Caco-2 (cell line): ENCODE measurements around the gene KDELR3. TPM values are rescaled to one million over a fixed set of nuclear protein-coding genes. Genes with fewer than 3 reads are reported as not detected.

Source experiments
- BruUV-seq: library from RNA; stranded (reverse); fragments of 400-500 nt; replicated peaks from 2 replicates; lab custom pipeline; 2021; lab: Mats Ljungman, UMichigan
- CTCF ChIA-PET: fragments of 300-600 bp; sonication (Branson Sonifier 250); formaldehyde crosslinking; loops from one replicate; lab custom pipeline; 2022; ENCODE audit warnings: antibody characterized with exemption; lab: Charles Lee
- POLR2A ChIA-PET: fragments of 300-600 bp; sonication (Branson Sonifier 250); formaldehyde crosslinking; loops from one replicate; lab custom pipeline; 2022; ENCODE audit warnings: antibody characterized with exemption; lab: Charles Lee
- DNase-seq, 2 experiments: peaks; one replicate each; pipeline versions ENCODE4 v3.0.0 to v3.0.0-alpha.2; 2020 to 2022
- H3K27me3 ChIP-seq: replicated peaks from 2 replicates; pipeline ENCODE4 v1.6.0; 2011; ENCODE audit warnings: low read length; ENCODE audit not compliant: control insufficient read depth, insufficient read depth
- H3K36me3 ChIP-seq: 2 replicates; pipeline ENCODE4 v1.5.1; 2011; ENCODE audit warnings: low read length; ENCODE audit not compliant: control insufficient read depth, insufficient read depth
- H3K4me1 ChIP-seq: fragments of 250-450 bp; sonication (Bioruptor Pico); 2 replicates; pipeline ENCODE4 v1.5.1; 2020; ENCODE audit warnings: mild to moderate bottlenecking
- H3K4me3 ChIP-seq: 2 replicates; pipeline ENCODE4 v1.5.1; 2011; ENCODE audit warnings: low read depth, mild to moderate bottlenecking, control low read depth, low read length
- H3K9me3 ChIP-seq: fragments of 250-450 bp; sonication (Bioruptor Pico); 2 replicates; pipeline ENCODE4 v1.5.1; 2020; ENCODE audit warnings: mild to moderate bottlenecking, moderate library complexity
- H3K27ac Mint-ChIP-seq: one replicate; pipeline ENCODE4 v1.8.0; 2022; ENCODE audit warnings: mixed read lengths; ENCODE audit not compliant: unreplicated experiment
- H3K27me3 Mint-ChIP-seq: one replicate; pipeline ENCODE4 v1.8.0; 2022; ENCODE audit warnings: mixed read lengths; ENCODE audit not compliant: insufficient read depth, unreplicated experiment
- H3K36me3 Mint-ChIP-seq: one replicate; pipeline ENCODE4 v1.8.0; 2022; ENCODE audit warnings: mild to moderate bottlenecking, mixed read lengths; ENCODE audit not compliant: insufficient read depth, unreplicated experiment
- H3K4me1 Mint-ChIP-seq: one replicate; pipeline ENCODE4 v1.8.0; 2022; ENCODE audit warnings: low read depth, mixed read lengths; ENCODE audit not compliant: unreplicated experiment
- H3K4me3 Mint-ChIP-seq: one replicate; pipeline ENCODE4 v1.8.0; 2022; ENCODE audit warnings: mild to moderate bottlenecking, moderate library complexity, mixed read lengths; ENCODE audit not compliant: unreplicated experiment
- H3K9me3 Mint-ChIP-seq: one replicate; pipeline ENCODE4 v1.8.0; 2022; ENCODE audit warnings: mixed read lengths; ENCODE audit not compliant: unreplicated experiment
- CTCF ChIP-seq, 2 experiments: fragments of 200-600 bp in 1 of 2; IDR thresholded peaks; 1 replicate in 1 of 2; 2 replicates in 1 of 2; pipeline versions ENCODE4 v1.5.1 to v1.8.0; 2011 to 2022; ENCODE audit warnings: antibody characterized with exemption in 1 of 2, control low read depth in 1 of 2, inconsistent platforms in 1 of 2, low read depth in 1 of 2, low read length in 1 of 2, mild to moderate bottlenecking in 1 of 2, moderate library complexity in 1 of 2; ENCODE audit not compliant: insufficient read depth in 1 of 2, severe bottlenecking in 1 of 2, unreplicated experiment in 1 of 2
- intact Hi-C: fragments of 100-400 bp; cut with micrococcal nuclease; formaldehyde crosslinking; loops from one replicate; pipeline ENCODE4 v1.10.0; 2022; ENCODE audit not compliant: unreplicated experiment
- total RNA-seq: library from RNA; stranded (reverse); gene quantifications from 2 replicates; pipeline ENCODE4 v1.2.3, GENCODE V29; 2022

Gene KDELR3
- total RNA-seq, 1 experiment from 2014 or later: 13.4 TPM

- Histone ChIP-seq H3K36me3 (peaks cover 5% of the 10 kb centered on the region; the same call in 1 of the 2 replicates), H3K27me3 (no peaks in the 10 kb centered on the region), H3K9me3 (no peaks in the 10 kb centered on the region), H3K4me3 (no peak overlapping the region), H3K4me1 (no peaks in the 10 kb centered on the region)
- DNase-seq: no peak
- POLR2A ChIA-PET: no interaction called here
- intact Hi-C loops: no loop called here
- no peaks in the 10 kb centered on the region for H3K9me3 Mint-ChIP-seq
- no peaks in the 10 kb centered on the region for H3K4me1 Mint-ChIP-seq
- no peaks in the 10 kb centered on the region for H3K27me3 Mint-ChIP-seq
- peak overlapping the region; percentile 45 for H3K27ac Mint-ChIP-seq
- peaks cover 97% of the 10 kb centered on the region for H3K36me3 Mint-ChIP-seq
- CTCF ChIA-PET: no interaction called here
- no peak overlapping the region for H3K4me3 Mint-ChIP-seq
- BruUV-seq: no TSS peak
- TF ChIP-seq CTCF (IDR thresholded peaks at IDR 0.05; ENCODE audit: insufficient read depth in 1 of 2, low read depth in 1 of 2, low read length in 1 of 2, severe bottlenecking in 1 of 2, unreplicated experiment in 1 of 2): no peak
These were observed 20.1 kb downstream of the KDELR3 start for GRCh38 chr22:38487946-38488345.

GRCh38 chr22:38489142-38489541, 21.2 kb downstream of the KDELR3 start:
- no peak for TF ChIP-seq CTCF (IDR thresholded peaks at IDR 0.05; ENCODE audit: insufficient read depth in 1 of 2, low read depth in 1 of 2, low read length in 1 of 2, severe bottlenecking in 1 of 2, unreplicated experiment in 1 of 2)
- ChIA-PET CTCF (no interaction called here), POLR2A (no interaction called here)
- Histone ChIP-seq H3K4me3 (no peak overlapping the region), H3K27me3 (no peaks in the 10 kb centered on the region), H3K4me1 (no peaks in the 10 kb centered on the region), H3K36me3 (peaks cover 5% of the 10 kb centered on the region; the same call in 1 of the 2 replicates), H3K9me3 (no peaks in the 10 kb centered on the region)
- H3K36me3 Mint-ChIP-seq: peaks cover 97% of the 10 kb centered on the region
- H3K9me3 Mint-ChIP-seq: no peaks in the 10 kb centered on the region
- no peak overlapping the region for H3K4me3 Mint-ChIP-seq
- no peaks in the 10 kb centered on the region for H3K27me3 Mint-ChIP-seq
- no peaks in the 10 kb centered on the region for H3K4me1 Mint-ChIP-seq
- no TSS peak for BruUV-seq
- intact Hi-C loops: no loop called here
- DNase-seq: no peak
- peak overlapping the region; percentile 49 for H3K27ac Mint-ChIP-seq

- Mint-ChIP-seq H3K36me3 (peaks cover 97% of the 10 kb centered on the region), H3K27me3 (no peaks in the 10 kb centered on the region), H3K4me1 (no peaks in the 10 kb centered on the region), H3K4me3 (no peak overlapping the region), H3K27ac (peak overlapping the region; percentile 49), H3K9me3 (no peaks in the 10 kb centered on the region)
- Histone ChIP-seq H3K4me1 (no peaks in the 10 kb centered on the region), H3K9me3 (no peaks in the 10 kb centered on the region), H3K27me3 (no peaks in the 10 kb centered on the region), H3K36me3 (peaks cover 3% of the 10 kb centered on the region; the same call in 1 of the 2 replicates), H3K4me3 (no peak overlapping the region)
- CTCF ChIA-PET: interaction anchor here (0.6 kb wide), 1 partner anchor 80 kb away, joined by 4 read pairs; the partner anchor contains the start of gene DMC1
- no peak for DNase-seq
- intact Hi-C loops: no loop called here
- no peak for TF ChIP-seq CTCF (IDR thresholded peaks at IDR 0.05; ENCODE audit: insufficient read depth in 1 of 2, low read depth in 1 of 2, low read length in 1 of 2, severe bottlenecking in 1 of 2, unreplicated experiment in 1 of 2)
- BruUV-seq: no TSS peak
- POLR2A ChIA-PET: no interaction called here
These were observed 21.8 kb downstream of the KDELR3 start for GRCh38 chr22:38489561-38490145.
